Measurements from ENCODE around the gene DENND10.

Gene DENND10

GRCh38 chr10:119098576-119098975, 5.3 kb upstream of the DENND10 start:
- TF ChIP-seq, protein P1, sequence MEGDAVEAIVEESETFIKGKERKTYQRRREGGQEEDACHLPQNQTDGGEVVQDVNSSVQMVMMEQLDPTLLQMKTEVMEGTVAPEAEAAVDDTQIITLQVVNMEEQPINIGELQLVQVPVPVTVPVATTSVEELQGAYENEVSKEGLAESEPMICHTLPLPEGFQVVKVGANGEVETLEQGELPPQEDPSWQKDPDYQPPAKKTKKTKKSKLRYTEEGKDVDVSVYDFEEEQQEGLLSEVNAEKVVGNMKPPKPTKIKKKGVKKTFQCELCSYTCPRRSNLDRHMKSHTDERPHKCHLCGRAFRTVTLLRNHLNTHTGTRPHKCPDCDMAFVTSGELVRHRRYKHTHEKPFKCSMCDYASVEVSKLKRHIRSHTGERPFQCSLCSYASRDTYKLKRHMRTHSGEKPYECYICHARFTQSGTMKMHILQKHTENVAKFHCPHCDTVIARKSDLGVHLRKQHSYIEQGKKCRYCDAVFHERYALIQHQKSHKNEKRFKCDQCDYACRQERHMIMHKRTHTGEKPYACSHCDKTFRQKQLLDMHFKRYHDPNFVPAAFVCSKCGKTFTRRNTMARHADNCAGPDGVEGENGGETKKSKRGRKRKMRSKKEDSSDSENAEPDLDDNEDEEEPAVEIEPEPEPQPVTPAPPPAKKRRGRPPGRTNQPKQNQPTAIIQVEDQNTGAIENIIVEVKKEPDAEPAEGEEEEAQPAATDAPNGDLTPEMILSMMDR (IDR thresholded peaks at IDR 0.05), result no peak
- H3K79me2 ChIP-seq, result no peaks in the 10 kb centered on the region
- H3K4me3 ChIP-seq (ENCODE audit: low read depth, low read length), result no peak overlapping the region
- H3K4me1 ChIP-seq, result no peaks in the 10 kb centered on the region
- no peaks in the 10 kb centered on the region for H3K36me3 ChIP-seq (ENCODE audit: control insufficient read depth, insufficient read depth, low read length)
- H3K4me2 ChIP-seq (ENCODE audit: low read length), result no peak overlapping the region
- no peak overlapping the region for H3K9ac ChIP-seq
- H3K27ac ChIP-seq, result no peak overlapping the region
- no peaks in the 10 kb centered on the region for H3K9me3 ChIP-seq (ENCODE audit: control insufficient read depth, low read length)
- no peak overlapping the region for H2AFZ ChIP-seq
- no peaks in the 10 kb centered on the region for H3K27me3 ChIP-seq (ENCODE audit: control insufficient read depth, insufficient read depth, low read length)

DNA sequence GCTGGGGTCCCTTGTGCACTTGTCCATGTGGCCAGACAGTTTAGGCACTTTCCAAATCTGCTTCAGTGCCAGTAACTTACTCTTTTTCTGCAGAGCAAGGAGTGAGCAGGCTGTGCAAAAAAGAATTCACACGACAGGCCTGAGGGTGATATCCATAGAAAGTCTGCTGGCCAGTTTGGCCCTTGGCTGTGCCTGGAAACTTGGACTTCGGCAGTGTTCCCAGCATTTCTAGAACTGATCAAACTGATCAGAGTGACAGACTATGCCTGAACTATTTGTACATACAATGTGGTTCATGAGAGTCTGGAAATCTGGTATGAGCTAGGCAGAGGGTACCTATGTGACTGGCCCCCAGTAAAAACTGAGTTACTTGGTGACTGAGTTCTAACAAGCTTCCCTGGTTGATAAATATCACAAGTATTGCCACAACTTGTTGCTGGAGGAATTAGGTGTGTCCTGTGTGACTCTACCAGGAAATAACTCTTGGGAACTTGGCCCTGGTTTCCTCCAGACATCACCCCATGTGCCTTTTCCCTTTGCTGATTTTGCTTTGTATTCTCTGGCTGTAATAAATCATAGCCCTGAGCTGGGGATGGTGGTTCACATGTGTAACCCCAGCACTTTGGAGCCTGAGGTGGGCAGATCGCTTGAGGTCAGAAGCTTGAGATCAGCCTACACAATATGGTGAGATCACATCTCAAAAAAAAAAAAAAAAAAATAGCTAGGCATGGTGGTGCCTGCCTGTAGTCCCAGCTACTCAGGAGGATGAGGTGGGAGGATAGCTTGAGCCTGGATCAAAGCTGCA, 3.3 kb upstream of the DENND10 start:
- Histone ChIP-seq H3K4me1 (peaks cover 4% of the 10 kb centered on the region), H3K27me3 (ENCODE audit: control insufficient read depth, insufficient read depth, low read length) (no peaks in the 10 kb centered on the region), H3K36me3 (ENCODE audit: control insufficient read depth, insufficient read depth, low read length) (no peaks in the 10 kb centered on the region), H3K27ac (no peak overlapping the region), H3K79me2 (peaks cover 2% of the 10 kb centered on the region), H3K4me3 (ENCODE audit: low read depth, low read length) (no peak overlapping the region), H3K9me3 (ENCODE audit: control insufficient read depth, low read length) (no peaks in the 10 kb centered on the region), H3K4me2 (ENCODE audit: low read length) (no peak overlapping the region), H2AFZ (peak overlapping the region; percentile 22), H3K9ac (no peak overlapping the region)
- TF ChIP-seq, protein P1 (IDR thresholded peaks at IDR 0.05), result no peak

DNA sequence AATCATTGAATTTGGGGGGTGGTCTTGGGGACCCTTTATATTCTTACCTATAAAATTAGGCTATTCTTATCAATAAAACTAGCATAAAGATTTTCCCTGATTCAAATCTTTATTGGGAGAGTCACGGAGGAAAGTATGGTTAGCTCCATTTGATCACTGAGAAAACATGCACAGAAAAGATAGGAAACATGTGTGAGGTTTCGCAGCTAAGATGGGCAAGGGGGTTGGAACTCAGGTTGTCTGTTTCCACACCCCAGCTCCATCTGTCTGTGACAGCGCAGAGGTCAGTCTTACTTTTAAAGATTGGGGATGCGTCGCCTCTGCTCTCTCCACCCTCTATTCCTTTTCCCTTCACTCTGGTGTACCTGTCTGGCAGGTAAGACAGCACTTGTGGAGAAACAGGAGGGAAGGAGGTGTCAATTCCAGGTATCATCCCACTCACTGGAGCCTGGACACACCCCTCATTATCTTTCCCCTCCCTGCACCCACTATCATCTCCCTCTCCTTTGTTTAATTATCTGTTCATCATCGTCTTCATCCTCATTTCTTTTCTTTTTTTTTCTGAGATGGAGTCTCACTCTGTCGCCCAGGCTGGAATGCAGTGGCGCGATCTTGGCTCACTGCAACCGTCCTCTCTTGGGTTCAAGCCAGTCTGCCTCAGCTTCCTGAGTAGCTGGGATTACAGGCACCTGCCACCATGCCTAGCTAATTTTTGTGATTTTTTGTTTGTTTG, 2.4 kb upstream of the DENND10 start:
- Histone ChIP-seq H3K4me1 (peaks cover 4% of the 10 kb centered on the region), H3K9ac (no peak overlapping the region), H3K4me3 (ENCODE audit: low read depth, low read length) (no peak overlapping the region)

GRCh38 chr10:119103241-119103902, 541 bp upstream of the DENND10 start:
- Histone ChIP-seq H2AFZ (peak overlapping the region; percentile 55), H3K9me3 (ENCODE audit: control insufficient read depth, low read length) (no peaks in the 10 kb centered on the region), H3K9ac (no peak overlapping the region), H3K4me2 (ENCODE audit: low read length) (no peak overlapping the region), H3K27ac (peak overlapping the region; percentile 51), H3K79me2 (peaks cover 2% of the 10 kb centered on the region), H3K27me3 (ENCODE audit: control insufficient read depth, insufficient read depth, low read length) (no peaks in the 10 kb centered on the region), H3K36me3 (ENCODE audit: control insufficient read depth, insufficient read depth, low read length) (no peaks in the 10 kb centered on the region), H3K4me3 (ENCODE audit: low read depth, low read length) (no peak overlapping the region), H3K4me1 (peaks cover 4% of the 10 kb centered on the region)
- TF ChIP-seq, protein P1 (IDR thresholded peaks at IDR 0.05), result no peak

More for the DNA sequence above, 2.4 kb upstream of the DENND10 start:
- TF ChIP-seq, protein P1 (IDR thresholded peaks at IDR 0.05), result no peak
- no peak overlapping the region for H3K27ac ChIP-seq
- H3K4me2 ChIP-seq (ENCODE audit: low read length), result no peak overlapping the region
- no peaks in the 10 kb centered on the region for H3K36me3 ChIP-seq (ENCODE audit: control insufficient read depth, insufficient read depth, low read length)
- no peaks in the 10 kb centered on the region for H3K27me3 ChIP-seq (ENCODE audit: control insufficient read depth, insufficient read depth, low read length)
- peak overlapping the region; percentile 48 for H2AFZ ChIP-seq
- H3K79me2 ChIP-seq, result peaks cover 2% of the 10 kb centered on the region
- no peaks in the 10 kb centered on the region for H3K9me3 ChIP-seq (ENCODE audit: control insufficient read depth, low read length)
